ENCODE results near the gene COL25A1.
A peak's percentile ranks its signal among the peaks of the same experiment; 100 is the strongest.

The COL25A1 gene

DNA sequence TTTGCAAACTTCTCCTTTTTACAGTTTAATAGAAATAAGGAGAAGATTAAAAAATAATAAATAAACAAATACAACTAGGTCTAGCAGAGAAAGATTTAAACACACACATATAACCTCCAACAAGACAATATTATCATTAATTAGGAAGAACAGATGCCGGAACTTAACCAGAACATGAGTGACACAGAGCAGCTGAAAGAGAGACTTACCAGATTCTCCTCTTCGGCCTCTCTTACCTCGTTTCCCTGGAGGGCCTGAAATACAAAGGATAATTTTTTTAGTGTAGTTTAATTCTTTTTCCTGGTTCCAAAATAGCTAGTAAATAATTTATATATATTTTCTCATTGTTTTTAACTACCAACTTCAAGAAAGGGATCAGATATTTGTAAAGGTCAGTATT lies 252.5 kb downstream of the COL25A1 start:
- Histone ChIP-seq H3K4me2 (no peak overlapping the region), H3K27ac (no peak overlapping the region), H3K4me1 (no peaks in the 10 kb centered on the region), H4K20me1 (no peaks in the 10 kb centered on the region), H3K9ac (no peak overlapping the region), H3K36me3 (no peaks in the 10 kb centered on the region), H3K27me3 (no peaks in the 10 kb centered on the region), H3K4me3 (no peak overlapping the region), H3K9me3 (no peaks in the 10 kb centered on the region)
- TF ChIP-seq Cebpa-rat (IDR thresholded peaks at IDR 0.05) = no peak

DNA sequence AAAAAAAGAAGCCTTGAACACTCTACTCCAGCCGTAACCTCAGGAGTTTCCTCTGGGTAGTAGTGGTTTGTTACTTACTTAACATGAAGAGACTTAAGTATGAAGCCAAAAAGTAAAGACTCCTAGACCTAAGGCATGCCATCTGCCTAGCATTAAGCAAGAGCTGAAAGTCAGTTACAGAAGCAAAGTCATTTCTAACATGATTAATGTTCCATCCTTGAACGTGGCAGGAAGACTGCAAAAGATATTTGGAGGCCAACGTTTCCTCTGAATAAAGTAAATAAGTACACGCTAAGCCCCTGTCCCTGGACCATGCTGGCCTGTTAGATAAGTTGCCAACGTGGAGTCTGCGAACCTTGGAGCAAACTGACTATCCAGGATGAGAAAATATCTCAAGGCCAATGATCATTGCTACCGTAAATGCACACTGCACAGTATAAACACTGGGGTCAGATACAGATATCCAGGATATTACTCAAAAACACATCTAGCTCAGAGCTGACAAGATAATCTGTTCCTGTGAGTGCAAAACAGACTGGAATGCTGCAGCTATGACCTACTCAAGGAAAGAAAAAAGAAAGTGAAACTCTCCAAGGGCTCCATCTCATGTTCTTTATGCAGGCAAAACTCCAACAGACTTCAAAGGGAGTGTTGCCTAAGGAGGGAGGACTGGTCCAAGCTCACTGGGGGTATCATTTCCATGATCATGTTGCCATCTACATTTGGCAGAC lies 255.8 kb downstream of the COL25A1 start:
- no peaks in the 10 kb centered on the region for H3K36me3 ChIP-seq
- TF ChIP-seq Cebpa-rat (IDR thresholded peaks at IDR 0.05) = no peak
- 0 out of 2 replicates have a peak, but pooled peaks cover 6% of the 10 kb centered on the region for H3K9me3 ChIP-seq
- no peak overlapping the region for H3K4me3 ChIP-seq
- H3K27ac ChIP-seq = no peak overlapping the region
- H3K27me3 ChIP-seq = no peaks in the 10 kb centered on the region
- no peaks in the 10 kb centered on the region for H3K4me1 ChIP-seq
- H4K20me1 ChIP-seq = no peaks in the 10 kb centered on the region
- H3K4me2 ChIP-seq = no peak overlapping the region
- H3K9ac ChIP-seq = no peak overlapping the region

DNA sequence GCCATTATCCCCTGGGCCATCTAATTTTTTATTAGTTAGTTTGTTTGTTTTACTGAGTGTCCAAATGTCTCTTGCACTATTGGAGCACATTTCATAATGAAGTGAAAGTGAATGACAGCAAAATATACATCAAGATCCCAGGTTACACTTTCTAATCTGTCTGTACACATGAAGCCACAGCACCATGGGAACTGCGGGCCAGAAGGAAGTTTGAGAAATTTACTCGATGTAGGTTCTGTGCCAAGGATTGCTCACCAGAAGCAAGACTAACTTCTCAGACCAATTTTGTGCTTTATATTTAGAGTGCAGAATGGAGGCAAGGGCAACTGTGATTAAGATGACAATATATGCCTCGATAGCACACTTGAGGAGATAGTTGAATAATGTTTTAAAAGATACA lies 258.0 kb downstream of the COL25A1 start:
- H3K4me1 ChIP-seq = no peaks in the 10 kb centered on the region
- 0 out of 2 replicates have a peak, but pooled peaks cover 6% of the 10 kb centered on the region for H3K9me3 ChIP-seq
- no peaks in the 10 kb centered on the region for H3K36me3 ChIP-seq
- H3K27ac ChIP-seq = no peak overlapping the region
- no peak overlapping the region for H3K4me3 ChIP-seq
- H3K27me3 ChIP-seq = no peaks in the 10 kb centered on the region
- TF ChIP-seq Cebpa-rat (IDR thresholded peaks at IDR 0.05) = no peak
- no peak overlapping the region for H3K9ac ChIP-seq
- H4K20me1 ChIP-seq = no peaks in the 10 kb centered on the region
- no peak overlapping the region for H3K4me2 ChIP-seq

GRCh38 chr4:109043286-109043685 lies 259.2 kb downstream of the COL25A1 start:
- H3K9me3 ChIP-seq = 0 out of 2 replicates have a peak, but pooled peaks cover 6% of the 10 kb centered on the region
- no peak for TF ChIP-seq Cebpa-rat (IDR thresholded peaks at IDR 0.05)
- no peak overlapping the region for H3K9ac ChIP-seq
- no peak overlapping the region for H3K4me3 ChIP-seq
- no peaks in the 10 kb centered on the region for H3K36me3 ChIP-seq
- no peaks in the 10 kb centered on the region for H3K4me1 ChIP-seq
- H3K27ac ChIP-seq = no peak overlapping the region
- no peaks in the 10 kb centered on the region for H3K27me3 ChIP-seq
- H3K4me2 ChIP-seq = no peak overlapping the region
- H4K20me1 ChIP-seq = no peaks in the 10 kb centered on the region

- TF ChIP-seq Cebpa-rat (IDR thresholded peaks at IDR 0.05) = no peak
- no peak overlapping the region for H3K9ac ChIP-seq
- no peak overlapping the region for H3K4me2 ChIP-seq
Measured at GRCh38 chr4:109041463-109042360, 260.7 kb downstream of the COL25A1 start.

DNA sequence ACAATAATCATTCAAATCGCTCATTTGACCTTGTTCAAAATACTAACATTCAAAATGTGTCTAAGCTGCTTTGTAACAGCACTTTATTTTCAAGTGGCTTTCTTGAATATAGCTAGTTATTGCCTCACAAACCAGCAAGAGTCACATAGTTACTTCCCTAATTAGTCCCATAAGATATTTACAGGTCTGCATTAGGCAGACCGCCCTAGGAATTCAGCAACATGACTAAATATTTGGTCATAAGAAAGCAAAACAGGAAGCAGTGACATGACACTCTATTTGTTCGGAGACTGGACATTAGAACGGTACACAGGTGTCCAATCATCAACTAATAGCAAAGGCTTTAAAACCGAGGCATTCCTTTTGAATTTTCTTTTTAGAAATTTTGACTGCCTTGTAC lies 262.0 kb downstream of the COL25A1 start:
- TF ChIP-seq Cebpa-rat (IDR thresholded peaks at IDR 0.05) = no peak

More at GRCh38 chr4:109041463-109042360, 260.7 kb downstream of the COL25A1 start:
- Histone ChIP-seq H3K9me3 (0 out of 2 replicates have a peak, but pooled peaks cover 6% of the 10 kb centered on the region), H3K27ac (no peak overlapping the region), H3K4me1 (no peaks in the 10 kb centered on the region), H4K20me1 (no peaks in the 10 kb centered on the region), H3K4me3 (no peak overlapping the region), H3K36me3 (no peaks in the 10 kb centered on the region), H3K27me3 (no peaks in the 10 kb centered on the region)

DNA sequence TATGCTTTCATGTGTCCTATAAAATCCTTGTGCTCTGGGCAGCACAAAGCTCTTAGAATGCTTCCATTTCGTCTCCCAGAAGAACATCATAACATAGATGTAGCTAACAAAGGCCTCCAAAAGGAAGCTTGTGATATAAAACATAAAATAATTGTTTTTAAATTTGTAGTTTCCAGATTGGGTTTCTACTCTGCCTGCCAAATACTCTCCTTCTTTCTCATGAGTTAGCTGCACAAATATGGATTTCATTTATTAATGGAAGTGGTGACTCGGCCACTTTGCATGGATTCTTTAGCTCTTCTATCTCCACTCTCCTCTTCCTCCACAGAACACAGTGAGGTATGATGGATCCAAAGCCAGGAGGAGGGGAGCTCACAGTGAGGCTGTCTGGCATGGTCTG lies 265.4 kb downstream of the COL25A1 start:
- H3K4me1 ChIP-seq = peaks cover 6% of the 10 kb centered on the region
- no peak overlapping the region for H3K4me3 ChIP-seq
- H3K27ac ChIP-seq = no peak overlapping the region
- no peak for TF ChIP-seq Cebpa-rat (IDR thresholded peaks at IDR 0.05)
- H4K20me1 ChIP-seq = no peaks in the 10 kb centered on the region
- H3K4me2 ChIP-seq = no peak overlapping the region
- no peaks in the 10 kb centered on the region for H3K36me3 ChIP-seq
- no peaks in the 10 kb centered on the region for H3K27me3 ChIP-seq
- no peaks in the 10 kb centered on the region for H3K9me3 ChIP-seq
- H3K9ac ChIP-seq = no peak overlapping the region

More for the DNA sequence above, 262.0 kb downstream of the COL25A1 start:
- Histone ChIP-seq H3K27me3 (no peaks in the 10 kb centered on the region), H4K20me1 (no peaks in the 10 kb centered on the region), H3K36me3 (no peaks in the 10 kb centered on the region), H3K9me3 (0 out of 2 replicates have a peak, but pooled peaks cover 6% of the 10 kb centered on the region), H3K4me2 (no peak overlapping the region), H3K4me3 (no peak overlapping the region), H3K9ac (no peak overlapping the region), H3K4me1 (no peaks in the 10 kb centered on the region), H3K27ac (no peak overlapping the region)

DNA sequence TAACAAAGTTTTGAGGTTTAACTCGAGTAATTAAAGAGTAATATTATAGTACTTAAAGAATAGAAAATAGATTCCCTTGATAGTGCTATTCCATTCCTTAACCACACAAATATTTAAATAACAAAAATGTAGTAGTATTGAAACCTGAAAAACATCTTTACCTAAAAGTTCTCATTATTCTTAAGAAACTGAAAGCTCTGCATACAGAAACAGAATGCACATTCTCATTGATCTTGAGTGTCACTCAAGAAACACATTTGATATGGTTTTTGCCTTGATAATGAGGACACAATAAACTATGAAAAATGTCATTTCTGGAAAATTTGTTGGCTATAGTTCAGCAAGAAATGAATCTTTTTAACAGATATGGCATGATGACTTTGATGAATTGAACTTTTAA lies 268.5 kb downstream of the COL25A1 start:
- no peak for TF ChIP-seq Cebpa-rat (IDR thresholded peaks at IDR 0.05)
- Histone ChIP-seq H3K9ac (no peak overlapping the region), H3K27me3 (no peaks in the 10 kb centered on the region), H3K27ac (no peak overlapping the region), H3K9me3 (no peaks in the 10 kb centered on the region), H4K20me1 (no peaks in the 10 kb centered on the region), H3K4me2 (no peak overlapping the region), H3K4me1 (peaks cover 6% of the 10 kb centered on the region), H3K36me3 (no peaks in the 10 kb centered on the region), H3K4me3 (no peak overlapping the region)

GRCh38 chr4:109032671-109033070 lies 269.8 kb downstream of the COL25A1 start:
- H3K4me2 ChIP-seq = 0 out of 2 replicates have a peak overlapping the region, but pooled peaks have one; percentile 15
- no peaks in the 10 kb centered on the region for H3K9me3 ChIP-seq
- H3K4me3 ChIP-seq = no peak overlapping the region
- no peak overlapping the region for H3K27ac ChIP-seq
- TF ChIP-seq Cebpa-rat (IDR thresholded peaks at IDR 0.05) = no peak
- no peaks in the 10 kb centered on the region for H3K27me3 ChIP-seq
- no peaks in the 10 kb centered on the region for H4K20me1 ChIP-seq
- peaks cover 6% of the 10 kb centered on the region for H3K4me1 ChIP-seq
- H3K36me3 ChIP-seq = no peaks in the 10 kb centered on the region
- H3K9ac ChIP-seq = no peak overlapping the region

- no peaks in the 10 kb centered on the region for H3K27me3 ChIP-seq
- H3K4me1 ChIP-seq = peaks cover 6% of the 10 kb centered on the region
- no peak overlapping the region for H3K4me2 ChIP-seq
- H3K36me3 ChIP-seq = no peaks in the 10 kb centered on the region
- no peak overlapping the region for H3K4me3 ChIP-seq
- no peaks in the 10 kb centered on the region for H4K20me1 ChIP-seq
- no peak overlapping the region for H3K9ac ChIP-seq
- TF ChIP-seq Cebpa-rat (IDR thresholded peaks at IDR 0.05) = no peak
- no peaks in the 10 kb centered on the region for H3K9me3 ChIP-seq
- no peak overlapping the region for H3K27ac ChIP-seq
Measured at GRCh38 chr4:109029987-109030386, 272.5 kb downstream of the COL25A1 start.

Data from BLaER1 (cell line).